Activated T-cell treated with anti-CD3 and anti-CD28 coated beads, Interleukin-2, amount 50 U/mL, for 24 hours (primary cell): Measurements from ENCODE around the gene WDR45.
"Not testable (repeated sequence)": the region's sequence is repeated elsewhere in the genome, so short reads cannot be mapped to it uniquely, and the experiment has no call there.

Experiments used
- DNase-seq: peaks from one replicate; pipeline ENCODE4 v3.0.0-alpha.2; 2020
- H3K27ac Mint-ChIP-seq: 2 replicates; pipeline ENCODE4 v1.8.0; 2020; ENCODE audit warnings: mild to moderate bottlenecking, mixed read lengths
- H3K27me3 Mint-ChIP-seq: 2 replicates; pipeline ENCODE4 v1.8.0; 2020; ENCODE audit warnings: mixed read lengths
- H3K36me3 Mint-ChIP-seq: 2 replicates; pipeline ENCODE4 v1.8.0; 2020; ENCODE audit warnings: low read depth, mixed read lengths
- H3K4me1 Mint-ChIP-seq: 2 replicates; pipeline ENCODE4 v1.8.0; 2020; ENCODE audit warnings: low read depth, mixed read lengths
- H3K4me3 Mint-ChIP-seq: 2 replicates; pipeline ENCODE4 v1.8.0; 2020; ENCODE audit warnings: mild to moderate bottlenecking, moderate library complexity, mixed read lengths
- H3K9me3 Mint-ChIP-seq: 2 replicates; pipeline ENCODE4 v1.8.0; 2020; ENCODE audit warnings: mixed read lengths

The WDR45 gene

DNA sequence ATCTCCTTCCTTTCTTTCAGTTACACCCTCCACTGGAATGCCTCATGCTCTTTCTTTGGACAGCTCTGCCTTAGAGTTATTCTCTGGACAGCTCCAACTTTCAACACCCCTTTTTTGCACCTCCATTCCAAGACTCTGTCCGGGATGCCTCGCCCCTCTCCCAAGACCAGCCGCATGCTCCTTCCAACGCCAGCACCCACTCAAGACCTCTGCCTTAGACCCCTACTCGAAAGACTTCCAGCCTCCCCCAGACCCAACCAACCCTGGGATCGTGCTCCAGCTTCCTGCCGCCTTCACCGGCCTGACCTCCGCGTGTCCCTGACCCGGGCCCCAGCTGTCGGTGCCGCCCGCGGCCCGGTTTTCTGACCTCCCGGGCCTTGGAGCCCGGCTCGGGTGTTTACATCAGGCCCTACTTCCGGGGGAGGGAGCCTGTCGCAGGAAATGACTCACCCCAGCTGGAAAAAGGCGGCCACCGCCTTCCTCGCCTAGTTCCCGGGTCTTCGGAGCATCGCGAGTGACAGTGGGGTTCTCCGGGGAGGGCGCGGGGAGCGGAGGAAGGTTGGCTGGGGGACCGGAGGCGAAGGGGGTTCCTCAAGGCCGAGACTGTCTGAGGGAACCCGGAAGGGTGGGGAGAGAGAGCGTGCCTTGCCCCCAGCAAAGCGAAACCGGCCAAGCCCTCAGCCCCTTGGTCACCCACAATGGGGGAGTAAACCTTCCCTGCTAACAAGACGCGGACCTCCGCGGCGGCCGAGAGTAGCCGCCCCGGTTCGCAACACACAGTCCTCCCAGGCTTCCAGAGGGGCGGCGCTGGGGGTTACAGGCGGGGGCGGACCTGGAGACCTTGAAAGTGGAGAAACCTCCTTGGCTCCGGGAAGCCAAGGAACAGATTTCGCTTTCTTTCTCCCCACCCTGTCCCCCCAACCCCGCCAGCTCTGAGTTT, at the start of gene WDR45:
TSS of gene WDR45 (minus strand) at position 399 of the 940 bp plus-strand sequence. CDS start 1,792 bp downstream, outside the sequence.
- peak; percentile 78 for DNase-seq
- peaks cover 4% of the 10 kb centered on the region for H3K27me3 Mint-ChIP-seq
- H3K4me1 Mint-ChIP-seq, result peaks cover 14% of the 10 kb centered on the region
- peak within 1 kb of the TSS; percentile 81 for H3K4me3 Mint-ChIP-seq
- H3K9me3 Mint-ChIP-seq, result no peaks in the 10 kb centered on the region
- H3K36me3 Mint-ChIP-seq, result peaks cover 22% of the 10 kb centered on the region
- peak within 1 kb of the TSS; percentile 93 for H3K27ac Mint-ChIP-seq

DNA sequence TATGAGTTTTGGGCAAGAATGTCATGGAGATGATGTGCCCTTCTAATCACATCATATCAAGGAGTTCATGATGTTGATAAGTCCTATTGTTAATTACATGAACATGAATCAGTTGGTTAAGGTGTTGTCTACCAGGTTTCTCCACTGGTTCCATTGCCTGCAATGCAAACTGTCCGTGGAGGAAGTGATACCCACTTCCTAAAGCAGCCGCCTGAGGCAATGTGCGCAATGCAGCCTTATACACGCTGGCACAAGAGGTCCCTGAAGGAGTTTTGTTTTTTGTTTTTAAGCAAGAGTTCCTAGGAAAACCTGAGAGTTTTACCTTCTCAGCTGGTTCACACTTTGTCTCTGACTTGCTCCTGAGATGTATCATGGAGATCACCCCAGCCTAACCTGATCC, 49.7 kb upstream of the WDR45 start:
- no peak for DNase-seq
- Mint-ChIP-seq H3K27me3 (peaks cover 2% of the 10 kb centered on the region), H3K9me3 (no peaks in the 10 kb centered on the region), H3K4me3 (no peak overlapping the region), H3K27ac (no peak overlapping the region), H3K36me3 (no peaks in the 10 kb centered on the region), H3K4me1 (no peaks in the 10 kb centered on the region)

DNA sequence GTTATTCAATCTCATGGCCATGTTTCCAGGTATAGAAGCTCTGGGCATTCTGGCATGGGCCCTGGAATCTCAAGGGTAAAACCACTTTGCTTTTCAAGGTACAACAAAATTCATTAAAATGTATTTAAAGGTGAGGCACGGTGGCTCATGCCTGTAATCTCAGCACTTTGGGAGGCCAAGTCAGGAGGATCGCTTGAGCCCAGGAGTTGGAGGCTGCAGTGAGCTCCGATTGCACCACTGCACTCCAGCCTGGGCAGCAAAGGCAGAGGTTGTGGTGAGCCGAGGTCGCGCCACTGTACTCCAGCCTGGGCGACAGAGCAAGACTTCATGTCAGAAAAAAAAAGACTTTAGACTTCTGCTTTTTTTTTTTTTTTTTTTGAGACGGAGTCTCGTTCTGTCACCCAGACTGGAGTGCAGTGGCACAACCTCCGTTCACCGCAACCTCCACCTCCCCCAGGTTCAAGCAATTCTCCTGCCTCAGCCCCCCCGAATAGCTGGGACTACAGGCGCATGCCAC, 48.1 kb upstream of the WDR45 start:
- peaks cover 15% of the 10 kb centered on the region for H3K27me3 Mint-ChIP-seq
- not testable (repeated sequence) for DNase-seq, H3K4me1 Mint-ChIP-seq, H3K27ac Mint-ChIP-seq, H3K9me3 Mint-ChIP-seq, H3K4me3 Mint-ChIP-seq, H3K36me3 Mint-ChIP-seq

DNA sequence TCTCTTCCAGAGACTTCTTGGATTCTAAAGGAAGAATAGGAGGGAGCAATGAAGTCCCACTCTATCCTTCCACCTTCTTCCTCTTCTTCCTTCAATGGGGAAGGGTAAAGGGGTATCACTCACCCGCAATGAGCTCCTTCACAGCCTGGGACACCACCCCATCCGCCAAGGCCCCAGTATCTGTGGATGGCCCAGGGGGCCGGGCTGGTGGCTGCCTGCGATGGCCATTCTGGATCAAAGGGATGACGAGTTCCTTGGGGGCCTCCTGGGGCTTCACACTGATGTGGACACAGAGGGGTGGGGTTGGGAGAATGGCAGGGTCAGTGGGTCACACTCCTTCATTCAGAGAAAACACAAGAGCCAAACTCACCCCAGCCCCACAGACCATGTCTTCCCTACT, 42.8 kb upstream of the WDR45 start:
- peak overlapping the region; percentile 97 for H3K4me3 Mint-ChIP-seq
- H3K27me3 Mint-ChIP-seq, result peaks cover 27% of the 10 kb centered on the region
- no peak for DNase-seq
- no peaks in the 10 kb centered on the region for H3K9me3 Mint-ChIP-seq
- H3K27ac Mint-ChIP-seq, result peak overlapping the region; percentile 97
- peaks cover 17% of the 10 kb centered on the region for H3K4me1 Mint-ChIP-seq
- H3K36me3 Mint-ChIP-seq, result peaks cover 40% of the 10 kb centered on the region

DNA sequence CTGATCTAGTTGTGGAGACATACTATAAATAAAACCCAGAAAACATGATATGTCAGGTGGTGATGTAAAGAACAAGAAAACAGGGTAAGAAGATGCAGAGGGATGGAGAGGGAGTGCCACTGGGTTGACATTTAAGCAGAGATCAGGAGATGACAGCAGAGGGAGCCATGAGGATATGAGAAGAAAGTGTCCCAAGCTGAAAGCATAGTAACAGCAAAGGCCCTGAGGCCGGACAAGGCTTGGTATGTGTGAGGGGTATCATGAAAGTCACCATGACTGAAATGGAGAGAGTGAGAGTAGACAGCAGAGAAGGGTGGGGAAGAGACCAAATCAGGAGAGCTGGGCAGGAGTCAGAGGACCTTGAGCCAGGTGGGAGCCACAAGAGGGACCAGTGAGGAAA, 40.4 kb upstream of the WDR45 start:
- H3K4me1 Mint-ChIP-seq, result peaks cover 22% of the 10 kb centered on the region
- H3K36me3 Mint-ChIP-seq, result peaks cover 61% of the 10 kb centered on the region
- H3K27me3 Mint-ChIP-seq, result peaks cover 27% of the 10 kb centered on the region
- no peak overlapping the region for H3K4me3 Mint-ChIP-seq
- no peaks in the 10 kb centered on the region for H3K9me3 Mint-ChIP-seq
- H3K27ac Mint-ChIP-seq, result peak overlapping the region; percentile 10
- DNase-seq, result no peak

DNA sequence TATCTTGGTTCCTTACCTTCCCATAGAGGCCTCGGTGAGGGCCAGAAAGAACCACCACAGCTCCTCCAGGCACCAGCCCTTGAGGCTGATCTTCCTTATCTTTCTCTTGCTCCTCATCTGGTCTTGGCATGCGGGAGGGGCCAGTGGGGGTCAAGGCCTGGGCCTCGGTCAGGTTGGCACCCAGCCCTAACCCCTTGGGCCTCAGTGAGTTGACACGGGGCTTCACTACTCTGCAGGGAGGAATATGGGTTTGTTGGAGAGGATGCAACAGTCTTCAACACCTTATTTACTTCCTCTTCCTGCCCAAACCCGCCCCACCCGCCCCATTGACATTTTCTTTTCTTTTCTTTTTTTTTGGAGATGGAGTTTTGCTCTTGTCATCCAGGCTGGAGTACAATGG, 37.9 kb upstream of the WDR45 start:
- no peak for DNase-seq
- H3K9me3 Mint-ChIP-seq, result no peaks in the 10 kb centered on the region
- peaks cover 11% of the 10 kb centered on the region for H3K4me1 Mint-ChIP-seq
- H3K4me3 Mint-ChIP-seq, result no peak overlapping the region
- peak overlapping the region; percentile 35 for H3K27ac Mint-ChIP-seq
- peaks cover 68% of the 10 kb centered on the region for H3K36me3 Mint-ChIP-seq
- peaks cover 18% of the 10 kb centered on the region for H3K27me3 Mint-ChIP-seq

DNA sequence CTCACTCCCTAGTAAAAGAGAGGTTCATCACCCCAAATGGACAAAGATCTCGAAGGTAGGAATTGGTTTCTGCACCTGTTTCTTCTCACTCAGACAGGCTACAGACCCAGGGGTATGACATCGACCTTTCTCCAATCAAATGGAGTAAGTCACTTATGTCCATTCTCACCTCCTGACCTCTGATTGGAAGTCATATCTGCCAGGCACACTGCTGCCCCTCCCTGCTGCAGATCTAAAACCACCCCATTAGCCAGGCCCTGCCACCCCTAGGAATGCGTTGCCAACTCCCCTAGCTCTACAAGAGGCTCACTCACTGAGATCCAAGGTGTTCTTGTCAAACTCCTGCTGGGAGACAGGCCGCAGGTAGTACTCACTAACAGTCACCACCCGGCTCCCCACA, 37.0 kb upstream of the WDR45 start:
- Mint-ChIP-seq H3K27ac (no peak overlapping the region), H3K4me3 (no peak overlapping the region), H3K27me3 (peaks cover 17% of the 10 kb centered on the region), H3K4me1 (peaks cover 9% of the 10 kb centered on the region), H3K9me3 (no peaks in the 10 kb centered on the region), H3K36me3 (peaks cover 73% of the 10 kb centered on the region)
- no peak for DNase-seq

DNA sequence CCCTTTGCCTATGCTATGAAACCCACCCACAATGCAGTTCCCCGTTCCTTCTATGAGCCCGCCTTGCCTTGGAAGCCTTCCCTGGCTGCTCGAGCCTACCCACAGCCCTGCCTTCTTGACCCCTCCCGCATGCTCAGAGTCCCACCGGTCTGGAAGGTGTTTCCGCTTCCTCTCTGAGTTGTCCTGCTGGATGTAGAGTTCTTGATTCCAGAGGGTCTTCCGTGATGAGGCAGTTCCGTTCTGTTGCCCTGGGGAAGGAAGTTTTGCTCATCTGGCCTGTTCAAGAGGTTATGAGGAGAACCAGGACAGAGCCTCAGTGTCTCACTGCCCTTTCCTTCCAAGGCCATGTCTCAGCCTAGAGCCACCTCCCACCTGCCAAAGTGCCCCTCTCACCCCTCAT, 36.4 kb upstream of the WDR45 start:
- Mint-ChIP-seq H3K36me3 (peaks cover 70% of the 10 kb centered on the region), H3K9me3 (no peaks in the 10 kb centered on the region), H3K4me3 (no peak overlapping the region), H3K27me3 (peaks cover 17% of the 10 kb centered on the region), H3K27ac (no peak overlapping the region), H3K4me1 (peaks cover 9% of the 10 kb centered on the region)
- no peak for DNase-seq

DNA sequence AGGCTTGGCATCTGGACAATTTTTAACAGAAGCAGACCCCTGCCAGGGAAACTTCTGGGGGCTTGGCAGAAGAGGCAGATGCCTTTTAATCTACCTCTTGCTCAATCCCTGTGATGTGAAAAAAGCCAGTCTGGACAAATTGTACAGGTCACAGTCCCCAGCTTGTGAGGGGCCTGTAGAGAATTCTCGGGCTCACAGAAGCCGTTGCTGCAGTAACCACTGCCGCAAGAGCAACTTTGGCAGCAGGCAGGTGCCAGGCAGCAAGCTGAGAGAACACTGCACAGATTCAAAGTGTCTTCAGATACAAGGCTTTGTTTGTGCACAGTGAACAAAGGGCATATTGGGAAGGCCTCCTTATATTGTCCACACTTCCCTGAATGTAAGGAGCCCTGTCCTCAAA, 32.1 kb upstream of the WDR45 start:
- no peak for DNase-seq
- Mint-ChIP-seq H3K27me3 (peaks cover 9% of the 10 kb centered on the region), H3K36me3 (peaks cover 49% of the 10 kb centered on the region), H3K4me1 (peaks cover 1% of the 10 kb centered on the region), H3K4me3 (no peak overlapping the region), H3K9me3 (no peaks in the 10 kb centered on the region), H3K27ac (no peak overlapping the region)

DNA sequence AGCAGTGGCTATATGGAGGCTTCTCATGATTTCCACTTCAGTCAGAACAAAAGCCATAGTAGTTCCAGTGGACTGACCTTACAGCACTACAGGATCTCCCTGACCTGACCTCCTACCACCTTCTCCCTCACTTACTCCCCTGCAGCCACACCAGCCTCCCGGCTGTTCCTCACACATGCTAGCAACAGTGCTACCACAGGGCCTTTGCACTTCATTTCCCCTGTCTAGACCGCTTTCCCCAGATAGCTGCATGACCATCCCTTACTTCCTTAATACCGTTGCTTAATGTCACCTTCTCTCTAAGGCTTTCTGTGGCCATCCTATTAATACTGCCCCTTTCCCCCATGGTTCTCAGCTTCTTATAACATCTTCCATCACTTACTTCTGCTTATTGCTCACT, 30.7 kb upstream of the WDR45 start:
- Mint-ChIP-seq H3K9me3 (no peaks in the 10 kb centered on the region), H3K4me1 (no peaks in the 10 kb centered on the region), H3K27me3 (peaks cover 9% of the 10 kb centered on the region), H3K4me3 (no peak overlapping the region), H3K36me3 (peaks cover 37% of the 10 kb centered on the region), H3K27ac (no peak overlapping the region)
- DNase-seq, result no peak

DNA sequence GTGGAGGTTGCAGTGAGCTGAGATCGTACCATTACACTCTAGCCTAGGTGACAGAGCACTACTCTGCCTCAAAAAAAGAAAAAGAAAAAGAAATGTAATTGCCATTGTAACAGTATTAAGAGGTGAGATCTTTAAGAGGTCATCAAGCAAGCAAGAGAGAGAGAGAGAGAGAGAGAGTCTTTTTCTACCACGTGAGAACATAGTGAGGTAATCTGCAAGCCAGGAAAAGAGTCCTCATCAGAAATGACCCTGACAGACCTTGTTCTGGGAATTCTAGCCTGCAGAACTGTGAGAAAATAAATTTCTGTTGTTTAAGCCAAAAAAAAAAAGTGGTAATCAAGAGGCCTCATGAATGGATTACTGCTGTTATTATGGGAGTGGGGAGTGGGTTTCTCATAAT, 29.0 kb upstream of the WDR45 start:
- Mint-ChIP-seq H3K27ac (no peak overlapping the region), H3K36me3 (peaks cover 34% of the 10 kb centered on the region), H3K4me3 (no peak overlapping the region), H3K27me3 (peaks cover 7% of the 10 kb centered on the region), H3K4me1 (no peaks in the 10 kb centered on the region), H3K9me3 (no peaks in the 10 kb centered on the region)
- DNase-seq, result no peak

DNA sequence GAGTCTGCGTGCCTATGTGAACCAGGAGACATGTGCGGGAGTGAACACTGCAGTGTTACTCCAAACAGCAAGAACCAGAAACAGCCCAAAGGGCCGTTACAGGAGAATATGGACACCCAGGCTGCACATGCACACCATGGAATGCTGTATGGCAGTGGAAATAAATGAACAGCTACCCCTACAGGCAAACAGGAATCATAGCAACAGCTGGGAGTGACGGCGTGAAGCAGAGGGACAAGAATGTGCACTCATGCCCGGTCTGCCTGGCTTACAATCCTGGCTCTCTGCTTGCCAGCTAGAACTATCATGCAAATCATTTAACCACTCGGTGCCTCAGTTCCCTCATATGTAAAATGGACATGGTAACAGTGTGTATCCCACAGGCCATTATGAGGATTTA, 27.2 kb upstream of the WDR45 start:
- H3K27me3 Mint-ChIP-seq, result no peaks in the 10 kb centered on the region
- H3K4me3 Mint-ChIP-seq, result no peak overlapping the region
- H3K27ac Mint-ChIP-seq, result no peak overlapping the region
- DNase-seq, result no peak
- peaks cover 18% of the 10 kb centered on the region for H3K36me3 Mint-ChIP-seq
- no peaks in the 10 kb centered on the region for H3K9me3 Mint-ChIP-seq
- H3K4me1 Mint-ChIP-seq, result peaks cover 2% of the 10 kb centered on the region

DNA sequence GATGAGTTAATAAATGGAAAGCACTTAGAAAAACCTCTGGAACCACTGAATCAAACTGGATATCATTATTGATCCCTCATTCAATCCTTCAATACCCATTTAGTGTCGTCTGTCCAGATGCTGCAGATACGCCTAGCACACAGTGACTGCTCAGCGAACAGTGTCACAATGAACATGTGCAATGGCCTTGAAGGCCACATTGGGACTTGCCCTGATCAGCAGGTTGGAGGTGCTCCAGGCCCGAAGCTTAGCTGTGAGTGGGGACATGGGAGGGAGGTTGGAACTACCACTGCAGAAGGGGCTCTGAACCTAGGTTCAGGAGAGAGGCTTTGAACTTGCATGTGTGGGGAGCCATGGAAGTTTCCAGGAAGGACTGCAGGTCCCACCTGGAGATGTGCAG, 26.6 kb upstream of the WDR45 start:
- H3K4me1 Mint-ChIP-seq, result peaks cover 7% of the 10 kb centered on the region
- H3K27ac Mint-ChIP-seq, result peak overlapping the region; percentile 1
- no peak overlapping the region for H3K4me3 Mint-ChIP-seq
- no peak for DNase-seq
- no peaks in the 10 kb centered on the region for H3K27me3 Mint-ChIP-seq
- H3K9me3 Mint-ChIP-seq, result no peaks in the 10 kb centered on the region
- H3K36me3 Mint-ChIP-seq, result peaks cover 14% of the 10 kb centered on the region

DNA sequence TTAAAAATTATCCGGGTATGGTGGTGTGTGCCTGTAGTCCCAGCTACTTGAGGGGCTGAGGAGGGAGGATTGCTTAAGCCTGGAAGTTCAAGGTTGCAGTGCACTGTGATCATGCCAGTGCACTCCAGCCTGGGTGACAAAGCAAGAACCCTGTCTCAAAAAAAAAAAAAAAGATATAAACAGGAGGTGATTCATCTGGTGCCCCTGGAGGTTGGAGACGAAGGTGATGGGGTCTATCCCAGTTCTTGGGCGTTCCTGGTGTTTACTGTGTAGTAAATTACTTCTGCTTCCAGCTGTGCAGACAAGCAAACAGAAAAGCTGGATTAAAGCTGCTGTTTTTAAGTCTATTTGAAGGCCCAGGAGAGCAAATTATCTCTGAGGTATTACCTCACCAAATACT, 23.9 kb upstream of the WDR45 start:
- Mint-ChIP-seq H3K27me3 (no peaks in the 10 kb centered on the region), H3K27ac (peak overlapping the region; percentile 57), H3K4me1 (peaks cover 11% of the 10 kb centered on the region), H3K36me3 (peaks cover 13% of the 10 kb centered on the region), H3K9me3 (no peaks in the 10 kb centered on the region), H3K4me3 (no peak overlapping the region)
- DNase-seq, result no peak

DNA sequence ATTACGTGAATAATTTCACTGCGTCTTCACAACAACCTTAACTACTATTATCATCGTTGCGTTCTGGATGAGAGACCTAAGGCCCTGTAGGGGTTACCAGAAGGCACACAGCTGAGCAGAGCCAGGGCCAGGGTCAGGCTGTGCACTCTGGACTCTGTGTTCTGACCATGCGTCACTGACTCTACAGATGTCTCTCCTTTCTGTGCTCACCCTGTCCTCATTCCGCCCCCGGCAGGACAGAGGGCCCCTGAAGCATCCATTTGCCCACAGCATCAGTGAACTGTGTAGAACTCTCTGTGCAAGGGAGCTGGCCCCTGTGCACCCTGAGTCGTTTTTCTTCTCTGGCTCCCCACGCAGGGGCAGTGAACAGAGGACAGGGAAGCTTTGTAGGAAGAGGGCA, 22.5 kb upstream of the WDR45 start:
- Mint-ChIP-seq H3K4me1 (peaks cover 11% of the 10 kb centered on the region), H3K4me3 (peak overlapping the region; percentile 89), H3K27me3 (no peaks in the 10 kb centered on the region), H3K36me3 (peaks cover 11% of the 10 kb centered on the region), H3K9me3 (no peaks in the 10 kb centered on the region), H3K27ac (peak overlapping the region; percentile 94)
- DNase-seq, result no peak
